CD4-positive, alpha-beta T cell treated with Interleukin-4 for 1 hour (primary cell): ENCODE measurements around the gene U2AF2.

Source experiments
- DNase-seq, 2 donors: peaks; one replicate each; pipeline ENCODE4 v3.0.0-alpha.2; 2020 to 2022

The U2AF2 gene

DNA sequence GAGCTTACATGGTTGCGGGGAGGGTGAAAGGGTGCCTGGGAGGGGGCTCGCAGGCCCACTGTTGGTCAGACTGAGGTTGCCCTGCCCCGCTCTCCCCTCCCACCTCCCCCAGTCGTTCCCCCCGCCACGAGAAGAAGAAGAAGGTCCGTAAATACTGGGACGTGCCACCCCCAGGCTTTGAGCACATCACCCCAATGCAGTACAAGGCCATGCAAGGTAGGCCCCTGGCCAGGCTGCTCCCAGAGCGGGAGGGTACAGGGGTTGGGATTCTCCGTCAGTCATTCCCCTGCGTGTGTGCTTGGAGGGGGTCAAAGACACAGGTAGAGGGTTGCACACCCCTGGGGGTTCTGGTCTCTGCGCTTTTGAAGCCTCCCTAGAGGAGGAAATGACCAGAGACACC, 5.6 kb downstream of the U2AF2 start:
- no peak for DNase-seq

DNA sequence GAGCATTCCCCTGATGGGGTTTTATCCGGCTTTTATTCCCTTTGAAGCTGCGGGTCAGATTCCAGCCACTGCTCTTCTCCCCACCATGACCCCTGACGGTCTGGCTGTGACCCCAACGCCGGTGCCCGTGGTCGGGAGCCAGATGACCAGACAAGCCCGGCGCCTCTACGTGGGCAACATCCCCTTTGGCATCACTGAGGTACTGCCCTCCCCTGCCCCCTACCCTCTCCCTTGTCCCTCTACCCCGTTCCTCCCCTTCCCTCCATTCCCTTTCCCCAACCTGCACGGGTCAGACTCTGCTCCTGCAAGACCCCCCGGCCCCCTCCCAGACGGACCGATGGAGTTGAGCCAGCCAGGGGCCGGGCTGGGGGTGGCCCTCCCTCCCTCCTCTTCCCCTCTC, 6.2 kb downstream of the U2AF2 start:
- DNase-seq = no peak

DNA sequence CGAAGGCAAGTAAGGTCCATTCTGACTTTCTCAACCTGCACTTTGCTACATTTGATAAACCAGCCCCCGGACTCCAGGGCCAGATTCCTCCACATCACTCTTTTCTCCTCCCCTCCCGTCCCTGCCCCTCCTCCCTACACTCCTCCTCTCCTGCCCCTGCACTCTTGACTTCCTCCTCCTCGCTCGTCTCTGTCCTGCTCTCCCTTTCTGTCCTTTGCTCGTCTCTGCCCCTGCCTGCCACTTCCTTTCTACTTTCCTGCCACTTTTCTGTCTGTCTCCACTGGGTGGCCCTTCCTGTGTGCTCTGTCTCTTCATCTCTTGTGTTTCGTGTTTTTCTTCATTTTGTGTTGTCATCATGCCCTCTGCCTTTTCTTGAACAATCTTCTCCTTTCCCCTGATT, 7.0 kb downstream of the U2AF2 start:
- DNase-seq = no peak

DNA sequence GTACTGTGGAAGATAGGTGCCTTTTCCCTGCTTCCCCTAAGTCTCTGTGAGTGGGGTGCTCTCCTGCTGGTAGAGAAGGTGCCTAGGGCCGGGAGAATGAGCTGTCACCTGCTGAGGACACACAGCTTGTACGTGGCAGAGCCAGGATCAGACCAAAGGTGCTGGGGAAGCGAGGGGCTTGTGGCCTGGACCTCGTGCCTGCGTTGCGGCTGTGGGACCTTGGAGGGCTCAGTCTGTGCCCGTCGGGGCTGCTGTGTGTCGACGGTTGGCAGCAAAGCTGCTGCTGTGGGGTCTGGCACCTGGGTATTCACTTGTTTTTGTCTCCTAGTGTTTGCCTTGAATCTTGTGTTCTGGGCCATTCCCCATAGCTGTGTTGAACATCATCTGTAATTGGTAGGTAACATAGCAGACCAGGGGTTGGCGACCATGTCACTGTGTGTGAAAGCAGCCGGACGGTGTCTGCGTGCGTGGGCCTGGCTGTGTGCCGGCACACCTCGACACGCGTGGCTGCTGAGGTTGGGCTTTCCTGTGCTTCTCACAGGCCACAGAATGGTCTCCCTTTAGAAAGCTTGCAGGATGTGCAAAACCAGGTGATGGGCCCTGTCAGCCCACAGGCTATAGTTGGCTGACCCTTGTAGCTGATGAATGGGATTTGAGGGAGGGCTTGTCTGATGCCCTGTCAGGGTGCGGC, 9.2 kb downstream of the U2AF2 start:
- DNase-seq = no peak

DNA sequence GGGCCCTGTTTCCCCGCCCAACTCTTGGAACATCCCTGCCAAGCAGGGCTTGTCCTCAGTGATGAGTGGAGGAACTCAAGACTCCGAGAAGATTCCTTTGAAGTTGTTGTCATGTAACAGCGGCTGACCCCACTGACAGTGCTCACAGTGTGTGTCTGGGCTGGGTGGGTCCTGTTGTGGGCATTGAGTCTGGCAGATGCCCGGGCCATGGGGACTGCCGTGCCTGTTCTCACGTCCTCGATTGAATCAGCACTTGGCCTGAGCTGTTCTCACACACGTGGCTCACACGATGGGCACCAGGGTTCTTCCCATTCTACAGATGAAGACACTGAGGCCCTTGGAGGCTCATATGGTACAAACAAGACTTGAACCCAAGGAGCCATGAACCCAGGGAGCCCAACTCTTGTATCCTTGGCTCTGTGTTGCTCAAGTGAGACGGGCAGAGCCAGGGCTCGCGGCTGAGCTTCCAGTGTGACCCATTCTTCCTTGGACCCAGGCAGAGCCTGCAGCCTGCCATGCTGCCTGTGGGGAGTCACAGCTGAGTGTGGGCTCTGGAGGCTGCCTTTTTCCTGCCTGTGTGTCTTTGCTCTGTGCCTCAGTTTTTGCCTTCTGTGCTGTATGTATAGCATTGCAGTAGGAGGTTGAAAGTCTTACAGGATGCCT, 11.6 kb downstream of the U2AF2 start:
- DNase-seq = no peak

DNA sequence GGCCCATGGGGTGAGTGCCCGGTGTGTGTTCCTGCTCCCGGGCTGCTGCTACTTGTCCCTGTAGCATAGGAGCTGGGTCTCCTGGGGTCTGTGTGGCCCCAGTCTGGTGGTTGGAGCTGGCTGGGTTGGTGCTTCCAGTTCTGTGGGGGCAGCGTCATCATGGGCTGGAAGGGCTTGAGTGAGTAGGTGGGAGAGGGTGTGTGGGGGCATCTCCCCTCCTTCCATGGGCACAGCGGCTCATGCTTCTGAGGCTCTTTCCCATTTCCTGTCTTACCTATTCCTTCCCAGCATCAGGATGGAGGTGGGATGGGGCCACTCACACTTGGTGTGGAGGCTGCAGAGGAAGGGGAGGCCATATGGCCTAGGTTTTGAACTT, 12.2 kb downstream of the U2AF2 start:
- no peak for DNase-seq

DNA sequence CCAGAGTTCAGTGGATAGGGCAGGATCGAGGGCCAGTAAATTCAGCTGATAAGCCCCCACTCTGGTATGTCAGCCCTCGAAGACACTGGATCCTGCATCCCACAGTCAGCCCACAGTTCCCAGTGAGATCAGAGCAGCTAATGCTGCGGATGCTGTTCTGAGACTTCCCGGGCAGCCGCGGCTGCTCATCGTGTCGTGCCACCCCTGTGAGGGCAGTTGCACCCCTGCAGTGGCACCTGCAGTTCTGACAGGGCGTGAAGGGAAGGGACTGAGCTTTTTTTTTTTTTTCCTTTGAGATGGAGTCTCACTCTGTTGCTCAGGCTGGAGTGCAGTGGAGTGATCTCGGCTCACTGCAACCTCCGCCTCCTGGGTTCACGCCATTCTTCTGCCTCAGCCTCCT, 12.7 kb downstream of the U2AF2 start:
- DNase-seq = no peak

DNA sequence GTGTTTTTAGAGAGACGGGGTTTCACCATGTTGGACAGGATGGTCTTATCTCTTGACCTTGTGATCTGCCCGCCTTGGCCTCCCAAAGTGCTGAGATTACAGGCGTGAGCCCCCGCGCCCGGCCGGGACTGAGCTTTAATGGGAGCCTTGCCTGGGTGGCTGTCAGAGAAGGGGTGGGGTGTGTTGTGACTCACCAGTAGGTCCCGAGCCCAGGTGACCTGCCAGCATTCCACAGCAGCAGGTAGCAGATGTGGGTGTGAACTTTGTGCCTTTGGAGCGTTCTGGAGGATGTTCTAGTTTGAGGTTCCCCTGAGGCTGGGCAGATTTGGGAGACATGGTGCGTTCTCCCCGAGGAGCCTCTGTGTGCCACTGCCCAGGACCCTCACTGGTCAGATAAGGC, 13.1 kb downstream of the U2AF2 start:
- DNase-seq = no peak

DNA sequence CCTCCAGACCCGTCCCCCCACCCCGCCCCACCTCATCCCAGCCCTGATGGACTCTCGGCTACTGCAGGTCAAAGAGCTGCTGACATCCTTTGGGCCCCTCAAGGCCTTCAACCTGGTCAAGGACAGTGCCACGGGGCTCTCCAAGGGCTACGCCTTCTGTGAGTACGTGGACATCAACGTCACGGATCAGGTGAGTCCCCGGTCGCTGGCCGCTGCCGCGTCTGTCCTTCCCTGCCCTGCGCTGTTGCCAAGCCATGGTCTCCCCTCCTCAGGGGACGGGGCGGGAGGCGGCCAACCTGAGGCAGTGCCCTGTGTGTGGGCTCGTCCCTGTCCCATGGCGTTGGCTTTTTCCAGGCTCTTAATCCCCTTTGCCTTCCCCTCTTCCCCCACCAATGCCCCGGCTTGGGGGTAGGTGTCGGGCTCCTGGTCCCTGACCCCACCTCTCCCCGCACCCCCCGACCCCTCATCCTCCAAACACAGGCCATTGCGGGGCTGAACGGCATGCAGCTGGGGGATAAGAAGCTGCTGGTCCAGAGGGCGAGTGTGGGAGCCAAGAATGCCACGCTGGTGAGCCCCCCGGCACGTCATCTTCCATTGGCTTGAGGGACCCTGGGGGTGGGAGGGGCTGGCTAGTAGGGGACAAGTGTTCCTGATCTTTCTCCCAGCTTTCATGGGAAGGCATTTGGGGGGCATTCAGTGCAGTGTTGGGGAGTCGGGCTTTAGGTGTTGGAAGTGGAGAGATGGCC, 13.9 kb downstream of the U2AF2 start:
- no peak for DNase-seq

DNA sequence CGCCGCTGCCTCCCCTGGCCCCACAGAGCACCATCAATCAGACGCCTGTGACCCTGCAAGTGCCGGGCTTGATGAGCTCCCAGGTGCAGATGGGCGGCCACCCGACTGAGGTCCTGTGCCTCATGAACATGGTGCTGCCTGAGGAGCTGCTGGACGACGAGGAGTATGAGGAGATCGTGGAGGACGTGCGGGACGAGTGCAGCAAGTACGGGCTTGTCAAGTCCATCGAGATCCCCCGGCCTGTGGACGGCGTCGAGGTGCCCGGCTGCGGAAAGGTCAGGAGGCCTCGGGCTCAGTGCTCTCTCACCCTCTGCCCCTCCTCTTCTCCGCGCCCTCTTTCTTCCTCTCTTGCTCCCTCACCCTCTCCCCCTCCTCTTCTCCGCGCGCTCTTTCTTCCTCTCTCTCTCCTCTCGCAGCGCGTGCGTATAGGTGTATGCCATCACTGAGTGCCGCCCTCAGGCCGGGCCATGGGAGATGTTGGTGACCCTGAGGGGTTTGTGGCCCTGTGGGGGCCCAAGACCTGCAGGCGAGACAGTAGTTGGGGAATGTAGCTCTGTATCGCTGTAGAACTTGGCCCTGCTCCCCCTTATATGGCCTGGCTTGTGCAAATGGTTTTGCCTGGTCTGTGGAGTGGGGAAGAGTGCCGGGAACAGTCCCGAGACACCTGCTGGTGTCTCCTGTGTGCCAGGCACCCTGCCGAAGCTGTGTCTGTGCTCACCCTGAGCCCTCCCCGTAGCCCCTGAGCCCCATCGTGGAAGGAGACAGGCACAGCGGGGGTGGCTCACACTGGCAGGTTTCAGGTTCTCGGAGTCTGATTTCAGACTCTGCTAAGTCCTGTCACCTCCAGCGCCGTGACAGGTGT, 14.8 kb downstream of the U2AF2 start:
- DNase-seq = no peak

DNA sequence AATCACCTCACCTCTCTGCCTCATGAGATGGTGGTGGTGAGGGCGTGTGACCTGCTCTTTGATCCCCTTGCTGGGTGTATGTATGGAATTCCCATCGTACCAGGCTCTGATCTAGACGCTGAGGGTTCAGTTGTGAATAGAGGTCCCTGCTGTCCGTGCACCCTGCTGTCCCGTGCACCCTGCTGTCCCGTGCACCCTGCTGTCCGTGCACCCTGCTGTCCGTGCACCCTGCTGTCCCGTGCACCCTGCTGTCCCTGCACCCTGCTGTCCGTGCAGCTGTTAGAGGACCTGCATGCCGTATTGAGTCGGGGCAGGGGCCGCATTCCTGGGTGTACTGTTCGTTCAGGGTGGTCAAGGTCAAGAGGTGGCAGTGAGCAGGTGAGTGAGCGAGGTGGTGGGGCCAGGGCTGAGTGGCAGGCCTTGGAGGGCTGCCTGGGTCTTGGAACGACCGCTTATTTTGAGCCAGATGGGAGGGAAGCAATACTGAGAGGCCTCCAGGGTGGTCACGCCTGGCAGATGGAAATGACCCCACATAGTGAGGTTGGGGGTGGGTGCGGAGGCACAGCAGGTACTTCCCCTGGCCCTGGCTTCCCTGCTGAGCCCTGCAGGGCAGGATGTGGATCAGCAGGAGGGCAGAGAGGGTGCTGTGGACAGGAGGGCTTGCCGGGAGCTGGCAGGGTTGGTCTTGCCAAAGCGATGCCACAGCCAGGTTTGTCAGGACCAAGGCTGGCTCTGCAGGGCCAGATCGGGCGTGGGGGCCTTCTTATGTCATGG, 15.6 kb downstream of the U2AF2 start:
- DNase-seq = no peak

DNA sequence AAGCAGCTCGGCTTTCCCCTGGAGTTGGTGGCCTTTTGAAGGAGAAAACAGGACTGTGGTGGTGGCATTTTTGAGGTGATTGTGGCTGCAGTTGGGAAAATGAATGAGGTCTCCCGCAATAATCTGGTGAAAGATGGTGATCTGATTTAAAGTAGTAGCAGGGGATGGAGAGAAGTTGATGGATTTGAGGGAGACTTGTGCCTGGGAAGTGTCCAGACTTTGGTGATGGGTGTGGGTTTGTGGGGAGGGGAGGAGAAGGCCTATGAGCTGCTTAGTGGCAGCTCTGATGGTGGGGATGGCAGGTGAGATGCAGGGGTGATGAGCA, 16.2 kb downstream of the U2AF2 start:
- DNase-seq = no peak

DNA sequence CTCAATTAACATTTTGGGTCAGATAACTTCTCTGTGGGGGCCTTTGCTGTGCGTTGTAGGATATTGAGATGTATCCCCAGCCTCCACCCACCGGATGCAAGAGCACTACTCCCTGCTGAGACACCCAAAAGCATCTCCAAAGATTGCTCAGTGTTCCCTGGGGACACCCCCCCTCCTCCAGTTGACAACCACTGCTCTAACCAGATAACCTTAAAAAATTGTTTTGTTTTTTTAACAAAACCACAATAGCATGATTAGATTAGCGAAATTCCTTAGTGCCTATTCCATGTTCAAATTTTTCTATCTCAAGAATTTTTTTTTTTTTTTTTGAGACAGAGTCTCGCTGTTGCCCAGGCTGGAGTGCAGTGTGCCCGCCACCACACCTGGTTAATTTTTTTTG, 17.6 kb downstream of the U2AF2 start:
- no peak for DNase-seq

DNA sequence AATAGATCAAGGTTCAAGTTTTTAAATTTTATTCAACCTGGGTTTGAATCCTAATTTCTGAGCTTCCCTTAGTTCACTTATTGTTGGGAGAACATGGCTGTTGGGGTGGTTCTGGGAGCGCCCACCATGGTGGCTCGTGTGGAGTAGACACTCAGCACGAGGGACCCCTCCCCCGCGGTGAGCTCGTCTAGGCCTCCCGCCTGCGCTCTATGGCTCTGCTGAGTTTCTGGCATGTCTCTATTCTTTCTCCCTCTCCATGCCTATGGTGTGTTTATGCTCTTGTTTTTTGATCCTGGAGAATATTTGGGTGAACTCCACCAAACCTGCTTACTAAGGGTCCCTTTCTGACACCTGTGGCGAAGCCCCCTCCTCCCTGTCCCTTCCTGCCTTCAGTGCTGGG, 18.6 kb downstream of the U2AF2 start:
- no peak for DNase-seq

DNA sequence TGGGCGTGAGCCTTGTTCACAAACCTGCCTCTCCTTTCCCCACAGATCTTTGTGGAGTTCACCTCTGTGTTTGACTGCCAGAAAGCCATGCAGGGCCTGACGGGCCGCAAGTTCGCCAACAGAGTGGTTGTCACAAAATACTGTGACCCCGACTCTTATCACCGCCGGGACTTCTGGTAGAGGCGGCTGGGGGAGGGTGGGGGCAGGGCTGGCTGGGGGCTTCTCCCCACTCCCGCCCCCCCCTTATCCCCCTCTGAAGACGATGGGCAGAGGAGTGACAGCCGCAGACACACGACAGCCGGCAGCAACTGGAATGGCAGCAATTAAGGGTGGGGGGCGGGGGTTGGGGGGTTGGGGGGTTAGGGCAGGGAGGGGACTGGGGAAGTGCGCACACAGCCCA, 19.1 kb downstream of the U2AF2 start:
- DNase-seq = no peak

DNA sequence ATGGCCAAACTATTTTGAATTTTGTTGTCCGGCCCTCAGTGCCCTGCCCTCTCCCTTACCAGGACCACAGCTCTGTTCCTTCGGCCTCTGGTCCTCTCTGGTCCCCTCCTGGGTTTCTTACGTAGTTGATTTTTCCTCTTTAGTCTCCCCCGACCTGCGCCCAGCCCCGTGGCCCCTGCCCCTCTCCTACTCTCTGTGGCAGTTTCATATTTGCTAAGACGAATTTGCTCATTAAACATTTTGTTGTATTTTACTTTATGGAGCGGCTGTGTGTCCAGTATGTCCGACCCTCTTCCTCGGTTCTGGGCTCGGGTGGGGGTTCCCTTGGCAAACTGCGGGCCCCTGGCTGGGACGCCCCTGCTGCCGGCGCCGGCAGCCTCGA, 19.6 kb downstream of the U2AF2 start:
- DNase-seq = no peak

DNA sequence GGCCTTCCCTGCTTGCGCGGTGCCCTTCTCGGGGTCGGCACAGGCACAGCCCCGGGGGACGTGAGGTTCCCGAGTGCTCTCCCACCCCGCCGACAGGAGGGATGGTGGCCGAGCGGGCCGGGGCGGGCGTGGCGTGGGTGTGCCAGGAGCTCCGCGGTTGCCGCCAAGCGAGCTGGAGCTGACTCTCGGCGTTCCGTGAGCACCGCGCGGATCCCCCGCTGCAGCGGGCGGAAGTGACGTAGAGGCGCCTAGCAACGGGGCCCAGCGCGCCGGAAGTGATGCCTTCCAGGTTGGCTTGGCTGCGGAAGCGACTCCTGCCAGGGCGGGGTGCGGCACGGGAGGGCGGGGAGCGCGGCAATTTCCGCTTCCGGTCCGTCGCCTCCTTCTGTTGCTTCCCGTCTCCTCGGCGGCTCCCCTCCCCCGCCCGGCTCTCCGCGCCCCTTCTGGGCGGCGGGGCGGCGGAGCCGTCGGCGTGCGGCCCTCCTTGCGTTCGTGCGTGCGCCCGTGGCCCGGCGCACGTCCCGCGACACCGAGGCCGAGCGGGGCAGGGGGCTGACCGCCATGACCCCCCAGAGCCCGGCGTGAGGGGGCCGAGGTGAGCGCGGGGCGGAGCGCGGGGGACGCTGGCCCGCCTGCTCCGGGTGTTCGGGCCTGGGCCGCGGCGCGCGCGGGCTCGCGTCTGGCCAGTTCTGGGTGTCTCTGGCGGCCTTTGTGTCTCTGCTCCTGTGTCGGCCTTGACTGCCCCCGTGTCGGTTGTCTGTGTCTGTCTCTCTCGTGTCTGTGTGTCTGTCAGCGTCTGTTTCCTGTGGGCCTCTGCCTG, 20.2 kb downstream of the U2AF2 start, which contains the start of gene EPN1:
TSS of gene EPN1 (plus strand) at position 386 of the 820 bp plus-strand sequence. CDS start 3,402 bp downstream, outside the sequence.
- DNase-seq = peak; percentile 97 to 98

DNA sequence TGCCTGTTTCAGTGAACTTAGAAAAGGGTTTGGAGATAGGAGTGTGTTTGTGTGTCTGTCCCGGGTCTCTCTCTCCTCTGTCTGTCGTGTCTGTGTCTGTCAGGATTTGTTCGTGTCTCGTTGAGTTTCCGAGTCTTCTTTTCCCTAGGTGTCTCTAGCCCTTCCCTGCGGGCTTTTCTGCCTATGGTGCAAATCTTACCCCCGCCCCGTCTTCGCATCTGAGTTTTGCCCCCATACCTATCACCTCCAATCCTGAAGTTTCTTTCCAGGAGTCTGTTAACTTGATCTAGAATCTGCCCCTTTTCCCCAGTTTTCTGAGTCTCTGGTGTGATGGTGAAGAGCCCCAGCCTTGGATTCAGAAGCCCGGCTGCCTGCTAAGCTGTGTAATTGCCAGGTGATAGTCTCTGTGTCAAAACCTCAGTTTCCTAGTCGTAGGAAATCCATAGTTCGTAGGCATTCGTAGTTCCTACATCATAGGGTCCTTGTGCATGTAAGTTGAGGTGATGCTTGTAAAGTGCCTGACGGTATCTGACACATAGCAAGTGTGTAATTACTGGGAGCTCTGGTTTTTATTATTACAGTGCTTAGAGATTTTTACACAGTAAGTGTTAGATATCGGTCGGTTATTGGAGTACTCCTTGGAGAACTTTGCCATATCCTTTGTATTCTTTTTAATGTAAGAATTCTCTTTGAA, 21.0 kb downstream of the U2AF2 start:
- no peak for DNase-seq

DNA sequence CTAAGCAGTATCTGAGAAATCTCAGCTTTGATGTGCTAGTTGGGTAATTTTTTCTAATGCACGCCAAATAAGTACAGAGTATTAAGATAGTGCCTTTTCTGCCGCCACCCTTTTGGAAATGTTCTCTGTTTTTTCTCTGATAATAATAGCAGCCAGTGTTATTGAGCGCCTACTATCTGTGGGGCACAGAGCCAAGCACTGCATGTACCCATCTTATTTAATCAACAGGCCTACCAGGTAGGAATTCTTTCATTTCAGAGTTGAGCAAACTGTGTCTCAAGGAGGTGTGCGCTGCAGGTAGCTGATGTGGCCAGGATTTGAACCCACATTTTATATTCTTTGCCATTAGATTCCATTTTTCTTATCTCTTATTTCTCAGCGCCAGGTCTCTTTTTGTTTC, 21.5 kb downstream of the U2AF2 start:
- no peak for DNase-seq

DNA sequence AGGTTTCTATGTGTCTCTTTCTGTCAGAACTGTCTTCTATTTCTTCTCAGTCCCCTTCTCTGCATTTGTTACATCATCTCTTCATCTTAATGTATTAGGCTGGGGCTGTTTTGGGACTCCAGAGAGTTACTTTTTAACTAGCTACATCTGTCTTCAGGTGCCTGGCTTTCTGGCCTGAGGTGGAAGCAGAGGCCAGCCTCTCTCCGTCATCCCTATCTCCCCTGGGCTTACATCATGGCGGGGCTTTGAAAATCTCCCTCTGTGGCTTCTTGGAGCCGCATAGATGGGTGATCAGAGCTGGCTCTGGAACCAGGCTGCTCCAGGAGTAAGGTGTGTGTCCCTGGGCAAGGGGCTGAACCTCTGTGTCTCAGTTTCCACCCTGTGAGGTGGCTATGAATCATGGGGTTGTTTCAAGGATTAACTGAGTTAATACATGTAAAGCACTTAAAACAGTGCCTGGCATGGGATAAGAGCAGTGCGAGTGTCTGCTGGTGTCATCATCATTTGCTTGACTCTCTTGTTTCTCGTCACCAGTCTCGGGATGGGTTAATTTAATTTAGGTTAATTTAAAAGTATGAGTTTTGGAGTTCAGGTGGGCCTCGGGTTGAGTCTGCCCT, 22.2 kb downstream of the U2AF2 start:
- no peak for DNase-seq
